Prostate gland (tissue), 2 donors: Measurements from ENCODE around the gene S100A11. TPM values are rescaled to one million over a fixed set of nuclear protein-coding genes. Genes with fewer than 3 reads are reported as not detected.

Experiments used
- DNase-seq: peaks from one replicate; pipeline ENCODE4 v3.0.0-alpha.2; 2019; ENCODE audit warnings: low spot score
- H3K27ac ChIP-seq, 2 donors: fragments of 200-600 bp; sonication (generic); 2 replicates each; pipeline ENCODE4 v1.5.1; 2017 to 2019
- H3K27me3 ChIP-seq: fragments of 200-600 bp; sonication (generic); replicated peaks from 2 replicates; pipeline ENCODE4 v1.5.1; 2019; ENCODE audit not compliant: insufficient read depth
- H3K36me3 ChIP-seq, 2 donors: fragments of 200-600 bp; sonication (generic); 1 replicate in 1 of 2; 2 replicates in 1 of 2; pipeline versions ENCODE4 v1.5.1 to v1.8.1; 2017 to 2019
- H3K4me1 ChIP-seq: fragments of 200-600 bp; sonication (generic); replicated peaks from 2 replicates; pipeline ENCODE4 v1.5.1; 2019
- H3K4me3 ChIP-seq, 2 donors: fragments of 200-600 bp; sonication (generic); 2 replicates each; pipeline ENCODE4 v1.5.1; 2017 to 2019
- H3K9me3 ChIP-seq: fragments of 200-600 bp; sonication (generic); 2 replicates; pipeline ENCODE4 v1.5.1; 2017
- POLR2A ChIP-seq: fragments of 450-650 bp; IDR thresholded peaks from one replicate; pipeline ENCODE4 v1.6.1; 2016; ENCODE audit warnings: antibody characterized with exemption, mild to moderate bottlenecking
- POLR2AphosphoS5 ChIP-seq: sonication (generic); formaldehyde crosslinking; IDR thresholded peaks from one replicate; pipeline ENCODE4 v1.6.1; 2017; ENCODE audit warnings: antibody characterized with exemption
- WGBS: methylation state at CpG from one replicate; pipeline ENCODE4 v1.1.5; 2018; 5-methylcytosine and 5-hydroxymethylcytosine counted together
- intact Hi-C: fragments of 100-400 bp; cut with DNase I; formaldehyde crosslinking; loops from one replicate; pipeline ENCODE4 v1.14.2; 2022
- total RNA-seq, 2 donors: library from RNA; depleted of rRNA; stranded (reverse); fragments of >200 nt; gene quantifications; one replicate each; pipeline ENCODE4 v1.1.0, GENCODE V29; 2016
- TF ChIP-seq, protein P1 (sequence below), 4 experiments: fragments of 200-600 bp in 2 of 4; fragments of 450-650 bp in 2 of 4; sonication (generic) in 2 of 4; IDR thresholded peaks; 1 replicate in 3 of 4; 2 replicates in 1 of 4; pipeline ENCODE4 v1.5.1; 2016 to 2019; ENCODE audit warnings: antibody characterized with exemption in 4 of 4, mild to moderate bottlenecking in 2 of 4, moderate library complexity in 2 of 4

Gene S100A11
- total RNA-seq, 2 donors from 2014 or later, result 253 to 351 TPM

DNA sequence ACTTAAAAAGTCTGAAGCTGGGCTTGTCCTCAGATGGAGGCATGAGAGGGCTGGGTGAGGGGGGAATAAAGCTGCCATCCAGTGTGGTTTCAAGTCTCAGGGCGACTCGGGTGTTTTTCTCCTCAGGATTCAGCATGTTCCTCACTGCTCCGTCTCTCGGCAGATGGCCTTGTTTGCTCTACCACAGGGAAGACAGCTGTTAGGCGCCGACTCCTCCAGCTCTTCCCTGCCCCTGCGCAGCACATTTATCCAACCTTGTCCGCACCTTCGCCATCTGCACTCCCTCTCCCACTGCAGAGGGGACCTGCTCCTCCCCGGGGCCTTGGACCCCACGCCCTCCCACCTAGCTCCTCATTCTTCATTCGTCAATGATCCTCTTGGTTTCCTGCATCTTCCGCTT, 16.6 kb upstream of the S100A11 start:
- Histone ChIP-seq H3K27ac (no peak overlapping the region), H3K4me1 (peaks cover 3% of the 10 kb centered on the region), H3K36me3 (no peaks in the 10 kb centered on the region), H3K4me3 (no peak overlapping the region), H3K27me3 (no peaks in the 10 kb centered on the region), H3K9me3 (no peaks in the 10 kb centered on the region)
- DNase-seq, result no peak
- WGBS, result 77% methylated on average over 13 of the region's 13 CpGs
- intact Hi-C loops, result loop anchor here (5.0 kb wide), 2 partner anchors 134 to 404 kb away; no protein-coding TSS in a partner anchor
- TF ChIP-seq POLR2A (no peak), POLR2AphosphoS5 (no peak)
- TF ChIP-seq, protein P1, sequence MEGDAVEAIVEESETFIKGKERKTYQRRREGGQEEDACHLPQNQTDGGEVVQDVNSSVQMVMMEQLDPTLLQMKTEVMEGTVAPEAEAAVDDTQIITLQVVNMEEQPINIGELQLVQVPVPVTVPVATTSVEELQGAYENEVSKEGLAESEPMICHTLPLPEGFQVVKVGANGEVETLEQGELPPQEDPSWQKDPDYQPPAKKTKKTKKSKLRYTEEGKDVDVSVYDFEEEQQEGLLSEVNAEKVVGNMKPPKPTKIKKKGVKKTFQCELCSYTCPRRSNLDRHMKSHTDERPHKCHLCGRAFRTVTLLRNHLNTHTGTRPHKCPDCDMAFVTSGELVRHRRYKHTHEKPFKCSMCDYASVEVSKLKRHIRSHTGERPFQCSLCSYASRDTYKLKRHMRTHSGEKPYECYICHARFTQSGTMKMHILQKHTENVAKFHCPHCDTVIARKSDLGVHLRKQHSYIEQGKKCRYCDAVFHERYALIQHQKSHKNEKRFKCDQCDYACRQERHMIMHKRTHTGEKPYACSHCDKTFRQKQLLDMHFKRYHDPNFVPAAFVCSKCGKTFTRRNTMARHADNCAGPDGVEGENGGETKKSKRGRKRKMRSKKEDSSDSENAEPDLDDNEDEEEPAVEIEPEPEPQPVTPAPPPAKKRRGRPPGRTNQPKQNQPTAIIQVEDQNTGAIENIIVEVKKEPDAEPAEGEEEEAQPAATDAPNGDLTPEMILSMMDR (IDR thresholded peaks at IDR 0.05), result no peak

DNA sequence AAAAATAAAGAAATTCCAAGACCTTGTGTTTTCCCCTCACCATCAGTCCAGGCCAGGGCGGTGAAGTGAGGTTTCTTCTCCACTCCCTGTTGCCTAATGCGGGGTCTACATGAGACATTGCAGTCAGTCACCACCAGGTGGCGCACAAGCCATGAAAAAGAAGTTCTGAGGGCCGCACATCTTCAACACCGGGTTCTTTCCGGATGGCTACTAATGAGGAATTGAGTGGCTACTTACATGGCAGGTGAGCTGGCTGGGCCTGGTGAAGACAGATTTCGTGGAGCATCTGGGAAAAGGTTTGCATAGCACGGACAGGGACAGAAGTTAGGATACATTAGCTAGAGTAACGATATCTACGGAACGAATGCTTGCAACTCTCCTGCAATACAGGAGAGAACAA, 15.8 kb upstream of the S100A11 start:
- Histone ChIP-seq H3K27ac (no peak overlapping the region), H3K9me3 (no peaks in the 10 kb centered on the region), H3K36me3 (no peaks in the 10 kb centered on the region), H3K4me3 (no peak overlapping the region), H3K4me1 (peaks cover 6% of the 10 kb centered on the region), H3K27me3 (no peaks in the 10 kb centered on the region)
- TF ChIP-seq, protein P1 (IDR thresholded peaks at IDR 0.05), result peak; percentile 84 to 96 (median 90)
- TF ChIP-seq POLR2A (no peak), POLR2AphosphoS5 (peak; percentile 28)
- WGBS, result 27% methylated on average over 11 of the region's 11 CpGs
- intact Hi-C loops, result loop anchor here (5.0 kb wide), 2 partner anchors 135 to 405 kb away; no protein-coding TSS in a partner anchor
- peak; percentile 84 for DNase-seq

DNA sequence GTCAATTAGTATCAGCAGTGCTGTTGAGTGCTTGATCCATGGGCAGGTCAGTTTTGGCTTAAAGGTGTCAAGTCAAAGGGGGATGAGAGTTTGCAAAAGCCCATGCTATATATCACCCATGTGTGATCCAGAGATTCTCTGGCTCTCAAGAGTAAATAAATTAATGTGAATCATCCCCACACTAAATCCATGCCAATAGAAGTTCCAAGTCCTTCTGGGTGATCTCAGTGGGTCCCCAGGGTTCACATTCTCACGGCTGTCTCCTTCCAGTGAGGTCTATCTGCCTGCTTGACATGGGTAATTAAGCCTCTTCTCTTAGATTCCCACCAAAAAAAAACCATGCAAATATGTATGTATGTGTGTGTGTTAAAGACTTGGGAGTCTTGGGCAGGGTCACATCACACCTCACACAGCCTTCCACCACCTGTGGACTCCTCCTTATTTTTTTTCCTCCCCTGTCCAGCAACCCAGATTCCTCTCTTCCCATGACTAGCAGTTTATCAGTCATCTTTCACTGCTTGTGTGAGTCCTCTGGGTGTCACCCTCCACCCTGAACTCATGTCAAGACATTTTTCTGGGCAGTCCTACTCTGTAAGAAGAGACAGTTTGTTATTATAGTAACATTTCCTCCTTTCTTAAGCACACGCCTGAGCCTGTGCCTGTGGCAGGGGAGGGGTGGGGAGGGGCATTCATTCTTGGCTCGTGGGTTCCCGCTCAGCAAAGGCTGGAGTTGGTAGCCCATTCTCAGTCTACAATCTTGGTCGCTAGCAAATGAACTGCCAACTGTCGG, 14.3 kb upstream of the S100A11 start:
- peak; percentile 21 for DNase-seq
- intact Hi-C loops, result loop anchor here (5.0 kb wide), 2 partner anchors 136 to 406 kb away; no protein-coding TSS in a partner anchor
- TF ChIP-seq POLR2AphosphoS5 (no peak), POLR2A (no peak)
- TF ChIP-seq, protein P1 (IDR thresholded peaks at IDR 0.05), result no peak
- peak overlapping the region in 1 of 2 donors; percentile 5 for H3K27ac ChIP-seq
- H3K9me3 ChIP-seq, result no peaks in the 10 kb centered on the region
- H3K4me3 ChIP-seq, result no peak overlapping the region
- 38% methylated on average over 6 of the region's 6 CpGs for WGBS
- H3K36me3 ChIP-seq, result no peaks in the 10 kb centered on the region
- peaks cover 12% of the 10 kb centered on the region for H3K4me1 ChIP-seq
- no peaks in the 10 kb centered on the region for H3K27me3 ChIP-seq

DNA sequence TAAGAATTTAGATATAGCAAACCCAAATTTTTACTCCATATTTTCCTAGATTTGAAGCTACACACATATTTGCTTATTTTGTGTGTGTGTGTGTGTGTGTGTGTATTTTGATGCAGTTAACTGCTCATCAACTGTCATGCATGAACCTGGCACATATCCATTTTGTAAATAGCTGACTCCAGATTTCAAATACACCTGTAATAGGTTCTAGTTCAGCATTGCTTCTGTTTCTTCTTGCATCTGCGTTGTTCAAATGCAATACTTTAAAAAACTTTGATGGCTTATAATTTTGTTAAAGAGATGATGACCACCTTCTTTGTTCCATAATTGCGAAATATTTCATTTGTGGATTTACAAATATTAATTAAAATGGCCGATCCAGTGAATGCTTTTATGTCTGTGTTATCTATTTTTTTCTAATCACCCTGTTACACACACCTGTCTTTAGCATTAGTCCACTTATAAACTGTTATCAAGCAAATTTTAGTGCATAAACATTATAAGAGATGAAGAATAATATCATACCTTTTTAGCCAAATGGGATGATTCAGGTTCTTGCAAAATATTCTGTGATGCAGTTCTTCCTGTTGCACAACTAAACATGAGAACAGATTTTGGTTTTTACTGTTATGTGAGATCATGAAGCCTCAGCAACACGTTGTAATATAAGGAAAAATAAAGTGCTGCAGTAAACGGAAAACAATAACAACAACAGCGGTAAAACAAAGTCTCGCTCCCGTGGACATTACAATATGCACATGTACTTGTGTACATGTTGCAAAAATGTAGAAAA, 12.7 kb upstream of the S100A11 start:
- peaks cover 12% of the 10 kb centered on the region for H3K4me1 ChIP-seq
- H3K27me3 ChIP-seq, result no peaks in the 10 kb centered on the region
- WGBS, result 74% methylated on average over 8 of the region's 8 CpGs
- intact Hi-C loops, result loop anchor here (5.0 kb wide), 2 partner anchors 138 to 408 kb away; no protein-coding TSS in a partner anchor
- H3K9me3 ChIP-seq, result no peaks in the 10 kb centered on the region
- peak overlapping the region; percentile 94 to 95 for H3K27ac ChIP-seq
- H3K36me3 ChIP-seq, result no peaks in the 10 kb centered on the region
- no peak for DNase-seq
- no peak overlapping the region for H3K4me3 ChIP-seq
- no peak for TF ChIP-seq POLR2AphosphoS5
- TF ChIP-seq, protein P1 (IDR thresholded peaks at IDR 0.05), result no peak
- no peak for TF ChIP-seq POLR2A
